Natural killer cell treated with Interleukin-12 subunit alpha and Interleukin-12 subunit beta and Interleukin-15 and Interleukin-18, amount 100 ng/mL, for 72 hours (primary cell): ENCODE measurements around the gene NELL2. TPM values are rescaled to one million over a fixed set of nuclear protein-coding genes. Genes with fewer than 3 reads are reported as not detected.

Experiments
- ATAC-seq, 2 donors: fragments of 150-1000 bp; cut with Tn5 transposase in 1 of 2; sonication (Bioruptor Pico), chemical (Tn5 transposase) in 1 of 2; 2 replicates each; pipeline ENCODE4 v1.10.0; 2021
- DNase-seq: peaks from one replicate; pipeline ENCODE4 v3.0.0; 2022; ENCODE audit warnings: low spot score
- H3K27ac Mint-ChIP-seq, 2 donors: 1 replicate in 1 of 2; 2 replicates in 1 of 2; pipeline ENCODE4 v1.8.0; 2022; ENCODE audit warnings: mixed read lengths in 2 of 2, mild to moderate bottlenecking in 1 of 2, moderate library complexity in 1 of 2
- H3K27me3 Mint-ChIP-seq, 2 donors: 1 replicate in 1 of 2; 2 replicates in 1 of 2; pipeline ENCODE4 v1.8.0; 2022; ENCODE audit warnings: mixed read lengths in 2 of 2
- H3K36me3 Mint-ChIP-seq: one replicate; pipeline ENCODE4 v1.8.0; 2022; ENCODE audit warnings: mixed read lengths
- H3K4me1 Mint-ChIP-seq, 2 donors: 1 replicate in 1 of 2; 2 replicates in 1 of 2; pipeline ENCODE4 v1.8.0; 2022; ENCODE audit warnings: low read depth in 2 of 2, mixed read lengths in 2 of 2, mild to moderate bottlenecking in 1 of 2
- H3K4me3 Mint-ChIP-seq: one replicate; pipeline ENCODE4 v1.8.0; 2022; ENCODE audit warnings: mixed read lengths
- H3K9me3 Mint-ChIP-seq: 2 replicates; pipeline ENCODE4 v1.8.0; 2022; ENCODE audit warnings: mixed read lengths
- total RNA-seq, 2 donors: library from RNA; stranded (reverse); gene quantifications; one replicate each; pipeline ENCODE4 v1.2.3, GENCODE V29; 2022

NELL2 gene
- total RNA-seq, 2 donors from 2014 or later: 1.6 to 2.6 TPM

GRCh38 chr12:44677724-44678123 is 198.4 kb downstream of the NELL2 start:
- no peaks in the 10 kb centered on the region for H3K4me1 Mint-ChIP-seq
- DNase-seq: no peak
- H3K36me3 Mint-ChIP-seq: no peaks in the 10 kb centered on the region
- no peak overlapping the region for H3K4me3 Mint-ChIP-seq
- no peaks in the 10 kb centered on the region for H3K27me3 Mint-ChIP-seq
- H3K27ac Mint-ChIP-seq: no peak overlapping the region
- H3K9me3 Mint-ChIP-seq: no peaks in the 10 kb centered on the region
- ATAC-seq: no peak

GRCh38 chr12:44674875-44675274 is 201.2 kb downstream of the NELL2 start:
- H3K9me3 Mint-ChIP-seq: peaks cover 12% of the 10 kb centered on the region
- DNase-seq (no peak), ATAC-seq (no peak)
- H3K4me3 Mint-ChIP-seq: no peak overlapping the region
- no peaks in the 10 kb centered on the region for H3K4me1 Mint-ChIP-seq
- H3K27ac Mint-ChIP-seq: no peak overlapping the region
- H3K36me3 Mint-ChIP-seq: peaks cover 3% of the 10 kb centered on the region
- no peaks in the 10 kb centered on the region for H3K27me3 Mint-ChIP-seq

GRCh38 chr12:44673811-44674210 is 202.3 kb downstream of the NELL2 start:
- Mint-ChIP-seq H3K4me3 (no peak overlapping the region), H3K9me3 (peaks cover 19% of the 10 kb centered on the region), H3K27ac (no peak overlapping the region), H3K4me1 (no peaks in the 10 kb centered on the region), H3K27me3 (no peaks in the 10 kb centered on the region), H3K36me3 (peaks cover 10% of the 10 kb centered on the region)
- DNase-seq (no peak), ATAC-seq (no peak)

GRCh38 chr12:44672042-44672441 is 204.1 kb downstream of the NELL2 start:
- peaks cover 23% of the 10 kb centered on the region for H3K9me3 Mint-ChIP-seq
- no peaks in the 10 kb centered on the region for H3K27me3 Mint-ChIP-seq
- no peak overlapping the region for H3K4me3 Mint-ChIP-seq
- no peak overlapping the region for H3K27ac Mint-ChIP-seq
- ATAC-seq: no peak
- peaks cover 10% of the 10 kb centered on the region for H3K36me3 Mint-ChIP-seq
- no peak for DNase-seq
- H3K4me1 Mint-ChIP-seq: no peaks in the 10 kb centered on the region

GRCh38 chr12:44668443-44668842 is 207.7 kb downstream of the NELL2 start:
- DNase-seq (no peak), ATAC-seq (peak in 1 of 2 donors; percentile 13)
- peaks cover 10% of the 10 kb centered on the region for H3K36me3 Mint-ChIP-seq
- H3K27ac Mint-ChIP-seq: no peak overlapping the region
- H3K4me3 Mint-ChIP-seq: no peak overlapping the region
- H3K4me1 Mint-ChIP-seq: no peaks in the 10 kb centered on the region
- no peaks in the 10 kb centered on the region for H3K27me3 Mint-ChIP-seq
- peaks cover 26% of the 10 kb centered on the region for H3K9me3 Mint-ChIP-seq

GRCh38 chr12:44667461-44667860 is 208.7 kb downstream of the NELL2 start:
- no peak overlapping the region for H3K4me3 Mint-ChIP-seq
- DNase-seq (no peak), ATAC-seq (no peak)
- peaks cover 26% of the 10 kb centered on the region for H3K9me3 Mint-ChIP-seq
- H3K36me3 Mint-ChIP-seq: peaks cover 10% of the 10 kb centered on the region
- H3K27me3 Mint-ChIP-seq: no peaks in the 10 kb centered on the region
- no peak overlapping the region for H3K27ac Mint-ChIP-seq
- H3K4me1 Mint-ChIP-seq: no peaks in the 10 kb centered on the region

- Mint-ChIP-seq H3K36me3 (no peaks in the 10 kb centered on the region), H3K4me3 (no peak overlapping the region), H3K27me3 (no peaks in the 10 kb centered on the region), H3K4me1 (no peaks in the 10 kb centered on the region), H3K27ac (no peak overlapping the region), H3K9me3 (peaks cover 7% of the 10 kb centered on the region)
- ATAC-seq: no peak
- DNase-seq: no peak
Observed at GRCh38 chr12:44663291-44663690, 212.8 kb downstream of the NELL2 start.

GRCh38 chr12:44655846-44656245 is 220.3 kb downstream of the NELL2 start:
- no peak overlapping the region for H3K27ac Mint-ChIP-seq
- peaks cover 8% of the 10 kb centered on the region for H3K9me3 Mint-ChIP-seq
- no peak overlapping the region for H3K4me3 Mint-ChIP-seq
- H3K27me3 Mint-ChIP-seq: no peaks in the 10 kb centered on the region
- no peaks in the 10 kb centered on the region for H3K36me3 Mint-ChIP-seq
- DNase-seq (no peak), ATAC-seq (no peak)
- no peaks in the 10 kb centered on the region for H3K4me1 Mint-ChIP-seq

- no peaks in the 10 kb centered on the region for H3K27me3 Mint-ChIP-seq
- peaks cover 8% of the 10 kb centered on the region for H3K9me3 Mint-ChIP-seq
- no peak overlapping the region for H3K4me3 Mint-ChIP-seq
- no peak for DNase-seq
- no peak overlapping the region for H3K27ac Mint-ChIP-seq
- no peak for ATAC-seq
- H3K36me3 Mint-ChIP-seq: no peaks in the 10 kb centered on the region
- no peaks in the 10 kb centered on the region for H3K4me1 Mint-ChIP-seq
Observed at GRCh38 chr12:44654646-44655639, 221.2 kb downstream of the NELL2 start.

- Mint-ChIP-seq H3K9me3 (peaks cover 8% of the 10 kb centered on the region), H3K4me3 (no peak overlapping the region), H3K36me3 (no peaks in the 10 kb centered on the region), H3K27ac (no peak overlapping the region), H3K4me1 (no peaks in the 10 kb centered on the region), H3K27me3 (no peaks in the 10 kb centered on the region)
- no peak for ATAC-seq
- DNase-seq: no peak
Observed at GRCh38 chr12:44653861-44654527, 222.1 kb downstream of the NELL2 start.

- H3K4me3 Mint-ChIP-seq: no peak overlapping the region
- peaks cover 8% of the 10 kb centered on the region for H3K9me3 Mint-ChIP-seq
- no peak overlapping the region for H3K27ac Mint-ChIP-seq
- no peak for ATAC-seq
- no peaks in the 10 kb centered on the region for H3K4me1 Mint-ChIP-seq
- H3K36me3 Mint-ChIP-seq: no peaks in the 10 kb centered on the region
- H3K27me3 Mint-ChIP-seq: no peaks in the 10 kb centered on the region
- no peak for DNase-seq
Observed at GRCh38 chr12:44649693-44650092, 226.4 kb downstream of the NELL2 start.

- Mint-ChIP-seq H3K27ac (no peak overlapping the region), H3K36me3 (no peaks in the 10 kb centered on the region), H3K4me1 (no peaks in the 10 kb centered on the region), H3K9me3 (no peaks in the 10 kb centered on the region), H3K4me3 (no peak overlapping the region), H3K27me3 (no peaks in the 10 kb centered on the region)
- DNase-seq: no peak
- no peak for ATAC-seq
Observed at GRCh38 chr12:44647917-44648690, 228.0 kb downstream of the NELL2 start.

GRCh38 chr12:44640427-44641190 is 235.5 kb downstream of the NELL2 start:
- H3K4me1 Mint-ChIP-seq: no peaks in the 10 kb centered on the region
- no peak overlapping the region for H3K27ac Mint-ChIP-seq
- H3K4me3 Mint-ChIP-seq: no peak overlapping the region
- H3K9me3 Mint-ChIP-seq: peaks cover 5% of the 10 kb centered on the region
- no peaks in the 10 kb centered on the region for H3K27me3 Mint-ChIP-seq
- H3K36me3 Mint-ChIP-seq: no peaks in the 10 kb centered on the region
- DNase-seq (no peak), ATAC-seq (no peak)
